PC-3 (cell line): Measurements from ENCODE around the gene VEZT.

Experiments used
- CTCF ChIP-seq: fragments of 300-600 bp; sonication (generic); conservative IDR thresholded peaks from 2 replicates; pipeline ENCODE4 v1.5.1; 2017; ENCODE audit warnings: antibody characterized with exemption, low read depth, mild to moderate bottlenecking, low read length
- EZH2 ChIP-seq: fragments of 300-600 bp; sonication (generic); IDR thresholded peaks from one replicate; pipeline ENCODE4 v1.6.1; 2017; ENCODE audit warnings: antibody characterized with exemption, mild to moderate bottlenecking, low read length; ENCODE audit not compliant: unreplicated experiment

DNA sequence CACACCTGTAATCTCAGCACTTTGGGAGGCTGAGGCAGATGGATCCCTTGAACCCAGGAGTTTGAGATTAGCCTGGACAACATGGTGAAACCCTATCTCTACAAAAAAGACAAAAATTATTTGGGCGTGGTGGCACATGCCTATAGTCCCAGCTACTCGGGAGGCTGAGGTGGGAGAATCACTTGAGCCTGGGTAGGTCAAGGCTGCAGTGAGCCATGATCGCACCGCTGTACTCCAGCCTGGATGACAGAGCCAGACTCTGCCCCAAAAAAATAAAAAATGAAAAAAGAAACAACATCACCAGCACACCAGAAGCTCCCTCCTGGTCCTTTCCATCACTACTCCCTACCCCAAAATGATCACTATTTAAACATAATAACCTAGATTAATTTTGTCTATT is 2.6 kb downstream of the VEZT start:
- TF ChIP-seq EZH2 (no peak), CTCF (no peak)
